Lung (tissue), 12 donors: ENCODE data around the gene DEPP1. TPM values are rescaled to one million over a fixed set of nuclear protein-coding genes. Genes with fewer than 3 reads are reported as not detected.

Experiments
- ATAC-seq: fragments of 200-7000 bp; cut with Tn5 transposase; one replicate; pipeline ENCODE4 v1.9.1; 2020; ENCODE audit warnings: moderate number of reproducible peaks; ENCODE audit not compliant: insufficient read depth, low FRiP score
- DNase-seq, 3 donors: peaks; one replicate each; pipeline ENCODE4 v3.0.0-alpha.2; 2013 to 2017
- H3K27ac ChIP-seq, 2 donors: one replicate each; pipeline ENCODE4 v1.5.1; 2013; ENCODE audit warnings: mild to moderate bottlenecking in 2 of 2, moderate library complexity in 2 of 2, control low read depth in 1 of 2, inconsistent platforms in 1 of 2, low read depth in 1 of 2, low read length in 1 of 2
- H3K27me3 ChIP-seq, 3 donors: one replicate each; pipeline ENCODE4 v1.5.1; 2013; ENCODE audit warnings: low read length in 2 of 3; ENCODE audit not compliant: control insufficient read depth in 3 of 3, insufficient read depth in 3 of 3
- H3K36me3 ChIP-seq, 4 donors: one replicate each; pipeline ENCODE4 v1.5.1; 2013; ENCODE audit warnings: low read length in 4 of 4, mild to moderate bottlenecking in 1 of 4, moderate library complexity in 1 of 4; ENCODE audit not compliant: control insufficient read depth in 4 of 4, insufficient read depth in 4 of 4
- H3K4me1 ChIP-seq, 5 donors: one replicate each; pipeline ENCODE4 v1.5.1; 2013; ENCODE audit warnings: low read length in 5 of 5, mild to moderate bottlenecking in 2 of 5, moderate library complexity in 1 of 5; ENCODE audit not compliant: control insufficient read depth in 5 of 5, insufficient read depth in 5 of 5
- H3K4me3 ChIP-seq: one replicate; pipeline ENCODE4 v1.5.1; 2013; ENCODE audit warnings: mild to moderate bottlenecking, control low read depth, moderate library complexity
- H3K9ac ChIP-seq, 2 donors: one replicate each; pipeline ENCODE4 v1.5.1; 2013; ENCODE audit warnings: low read length in 2 of 2, control low read depth in 1 of 2; ENCODE audit not compliant: insufficient read depth in 1 of 2
- H3K9me3 ChIP-seq, 4 donors: one replicate each; pipeline ENCODE4 v1.5.1; 2013; ENCODE audit warnings: low read length in 3 of 4, mild to moderate bottlenecking in 1 of 4, moderate library complexity in 1 of 4; ENCODE audit not compliant: control insufficient read depth in 4 of 4, insufficient read depth in 3 of 4
- CTCF ChIP-seq: IDR thresholded peaks from 2 replicates; pipeline ENCODE4 v1.5.1; 2012; ENCODE audit warnings: mild to moderate bottlenecking; ENCODE audit errors: control extremely low read depth, extremely low read depth
- WGBS, 2 donors: extraction: QIAGEN DNeasy Blood & Tissue Kit; methylation state at CpG; one replicate each; pipeline ENCODE4 v1.1.7; 2013; 5-methylcytosine and 5-hydroxymethylcytosine counted together
- polyA plus RNA-seq, 2 donors: library from polyadenylated mRNA; stranded (reverse); fragments of 200-250 nt; gene quantifications; one replicate each; pipeline ENCODE4 v1.2.1, GENCODE V29; 2013
- total RNA-seq, 2 donors: library from RNA; depleted of rRNA in 1 of 2; stranded (reverse); fragments of >200 nt in 1 of 2; gene quantifications; one replicate each; pipeline ENCODE4 v1.2.1, GENCODE V29; 2014 to 2021
- donor health status: control.
- donor health status: control.
- donor health status: Bipolar disorder and iron deficiency.
- donor health status: healthy.
- donor health status: DM: yes; HTN: yes; CAD: no.

The DEPP1 gene
- total and polyA plus RNA-seq, 4 donors, result 37.0 to 149 (median 70.1) TPM

GRCh38 chr10:44971434-44971833, 7.2 kb downstream of the DEPP1 start:
- H3K36me3 ChIP-seq, result peaks cover 0 to 23% (median 0%) of the 10 kb centered on the region in 4 donors
- ATAC-seq, result no peak
- no peaks in the 10 kb centered on the region for H3K27me3 ChIP-seq
- TF ChIP-seq CTCF, result no peak
- peaks cover 0 to 2% (median 0%) of the 10 kb centered on the region in 4 donors for H3K9me3 ChIP-seq
- no peak overlapping the region for H3K9ac ChIP-seq
- H3K4me3 ChIP-seq, result no peak overlapping the region
- WGBS, 2 donors, result 83 to 87% methylated on average over 11 of the region's 11 CpGs
- no peak for DNase-seq
- peaks cover 8 to 33% (median 23%) of the 10 kb centered on the region in 5 donors for H3K4me1 ChIP-seq
- H3K27ac ChIP-seq, result peak overlapping the region in 1 of 2 donors; percentile 37

DNA sequence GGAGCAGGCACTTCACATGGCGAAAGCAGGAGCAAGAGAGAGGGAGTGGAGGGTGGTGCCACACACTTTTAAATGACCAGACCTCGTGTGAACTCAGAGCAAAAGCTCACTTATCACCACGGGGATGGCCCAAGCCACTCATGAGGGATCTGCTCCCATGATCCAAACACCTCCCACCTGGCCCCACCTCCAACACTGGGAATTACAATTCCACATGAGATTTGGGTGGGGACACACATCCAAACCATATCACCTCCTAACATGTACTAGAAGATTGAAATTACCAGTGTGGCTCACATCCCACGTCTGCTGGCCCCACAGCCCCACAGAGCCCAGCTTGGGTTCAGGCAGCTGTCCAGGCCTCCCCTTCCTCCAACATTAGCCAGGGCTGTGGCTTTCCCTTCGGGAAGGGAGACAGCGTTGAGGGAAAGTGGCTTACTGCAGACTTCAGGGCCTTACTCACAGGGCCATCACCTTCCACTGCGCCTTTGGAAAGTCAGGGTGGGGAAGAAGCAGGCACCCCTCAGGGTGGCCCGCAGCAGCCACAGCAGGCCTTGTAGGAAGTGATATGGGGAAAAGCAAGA, 7.7 kb downstream of the DEPP1 start:
- Histone ChIP-seq H3K4me1 (peaks cover 8 to 33% (median 23%) of the 10 kb centered on the region in 5 donors), H3K4me3 (no peak overlapping the region), H3K27ac (peak overlapping the region in 1 of 2 donors; percentile 37)

GRCh38 chr10:44969854-44970253, 8.8 kb downstream of the DEPP1 start:
- Histone ChIP-seq H3K9ac (no peak overlapping the region), H3K4me3 (no peak overlapping the region), H3K9me3 (peaks cover 0 to 2% (median 0%) of the 10 kb centered on the region in 4 donors), H3K36me3 (peaks cover 0 to 23% (median 0%) of the 10 kb centered on the region in 4 donors), H3K4me1 (peaks cover 9 to 37% (median 23%) of the 10 kb centered on the region in 5 donors), H3K27ac (no peak overlapping the region), H3K27me3 (no peaks in the 10 kb centered on the region)
- no peak for TF ChIP-seq CTCF
- ATAC-seq (no peak), DNase-seq (no peak)
- WGBS, 2 donors, result 94% methylated on average over 9 of the region's 9 CpGs

More for the DNA sequence above, 7.7 kb downstream of the DEPP1 start:
- DNase-seq, result no peak
- 94 to 97% methylated on average over 8 of the region's 8 CpGs for WGBS, 2 donors
- no peak for ATAC-seq
- peaks cover 0 to 23% (median 0%) of the 10 kb centered on the region in 4 donors for H3K36me3 ChIP-seq
- no peak overlapping the region for H3K9ac ChIP-seq
- H3K9me3 ChIP-seq, result peaks cover 0 to 2% (median 0%) of the 10 kb centered on the region in 4 donors
- H3K27me3 ChIP-seq, result no peaks in the 10 kb centered on the region
- no peak for TF ChIP-seq CTCF
